Neural cell (in vitro differentiated cells): ENCODE results near the gene MUCL3. TPM values are rescaled to one million over a fixed set of nuclear protein-coding genes. Genes with fewer than 3 reads are reported as not detected.

Experiments
- H2AFZ ChIP-seq: fragments of 200-600, 300-800 bp; sonication (generic), shearing (Covaris generic); 2 replicates; pipeline ENCODE4 v1.6.0; 2014; ENCODE audit warnings: low read depth, mild to moderate bottlenecking, antibody characterized with exemption, low read length, moderate library complexity
- H3F3A ChIP-seq: fragments of 200-600 bp; shearing (Covaris generic); 2 replicates; pipeline ENCODE4 v1.6.1; 2016; ENCODE audit warnings: mild to moderate bottlenecking, moderate library complexity, mixed read lengths, antibody characterized with exemption, low read length; ENCODE audit not compliant: insufficient read depth, poor library complexity, severe bottlenecking
- H3K27ac ChIP-seq: fragments of 200-600, 300-800 bp; sonication (generic), shearing (Covaris generic); 2 replicates; pipeline ENCODE4 v1.5.1; 2014; ENCODE audit warnings: mild to moderate bottlenecking, low read length, moderate library complexity
- H3K27me3 ChIP-seq: fragments of 300-800, 200-600 bp; sonication (generic), shearing (Covaris generic); 2 replicates; pipeline ENCODE4 v1.6.0; 2014; ENCODE audit warnings: mild to moderate bottlenecking, low read depth, low read length, moderate library complexity; ENCODE audit not compliant: insufficient read depth
- H3K36me3 ChIP-seq: fragments of 300-800, 200-600 bp; sonication (generic), shearing (Covaris generic); 2 replicates; pipeline ENCODE4 v1.5.1; 2014; ENCODE audit warnings: mild to moderate bottlenecking, antibody characterized with exemption, low read length, moderate library complexity; ENCODE audit not compliant: insufficient read depth
- H3K4me2 ChIP-seq: fragments of 300-800, 200-600 bp; sonication (generic), shearing (Covaris generic); 2 replicates; pipeline ENCODE4 v1.6.0; 2014; ENCODE audit warnings: mild to moderate bottlenecking, low read length
- H3K4me3 ChIP-seq: fragments of 300-800, 200-600 bp; sonication (generic), shearing (Covaris generic); 2 replicates; pipeline ENCODE4 v1.5.1; 2014; ENCODE audit warnings: mild to moderate bottlenecking, low read length, moderate library complexity
- H3K79me2 ChIP-seq: fragments of 200-600 bp; shearing (Covaris generic); replicated peaks from 2 replicates; pipeline ENCODE4 v1.6.0; 2014; ENCODE audit warnings: mild to moderate bottlenecking, low read length, moderate library complexity; ENCODE audit not compliant: insufficient read depth
- H3K9ac ChIP-seq: fragments of 300-800, 200-600 bp; sonication (generic), shearing (Covaris generic); 2 replicates; pipeline ENCODE4 v1.6.1; 2016; ENCODE audit warnings: mild to moderate bottlenecking, low read length, mixed read lengths
- H3K9me2 ChIP-seq: fragments of 200-600 bp; shearing (Covaris generic); 2 replicates; pipeline ENCODE4 v1.6.1; 2016; ENCODE audit warnings: mild to moderate bottlenecking, low read length, mixed read lengths; ENCODE audit not compliant: insufficient read depth
- H3K9me3 ChIP-seq: fragments of 200-600, 300-800 bp; sonication (generic), shearing (Covaris generic); 2 replicates; pipeline ENCODE4 v1.6.1; 2016; ENCODE audit warnings: mild to moderate bottlenecking, mixed run types, low read length, moderate library complexity, mixed read lengths
- H4K20me1 ChIP-seq: fragments of 200-600 bp; shearing (Covaris generic); 2 replicates; pipeline ENCODE4 v1.6.1; 2016; ENCODE audit warnings: mild to moderate bottlenecking, mixed run types; ENCODE audit not compliant: insufficient read depth
- EP300 ChIP-seq: fragments of 450-650 bp; conservative IDR thresholded peaks from 2 replicates; pipeline ENCODE4 v1.6.1; 2014; ENCODE audit warnings: antibody characterized with exemption, mild to moderate bottlenecking, moderate library complexity; ENCODE audit not compliant: poor library complexity, severe bottlenecking
- EZH2 ChIP-seq: fragments of 200-600, 300-800 bp; shearing (Covaris generic), sonication (generic); IDR thresholded peaks from 2 replicates; pipeline ENCODE4 v1.6.1; 2014; ENCODE audit warnings: antibody characterized with exemption, low read length, borderline replicate concordance, mild to moderate bottlenecking; ENCODE audit not compliant: insufficient read depth, poor library complexity, severe bottlenecking
- MXI1 ChIP-seq: fragments of 450-650 bp; conservative IDR thresholded peaks from 2 replicates; pipeline ENCODE4 v1.6.1; 2014; ENCODE audit warnings: antibody characterized with exemption, mild to moderate bottlenecking; ENCODE audit not compliant: poor library complexity, severe bottlenecking
- POLR2AphosphoS5 ChIP-seq: IDR thresholded peaks from 2 replicates; pipeline ENCODE4 v1.6.1; 2012
- RAD21 ChIP-seq: fragments of 450-650 bp; conservative IDR thresholded peaks from 2 replicates; pipeline ENCODE4 v1.6.1; 2014; ENCODE audit warnings: antibody characterized with exemption, mild to moderate bottlenecking, moderate library complexity
- SMC3 ChIP-seq: fragments of 450-650 bp; conservative IDR thresholded peaks from 2 replicates; pipeline ENCODE4 v1.6.1; 2014; ENCODE audit warnings: antibody characterized with exemption, mild to moderate bottlenecking, moderate library complexity; ENCODE audit not compliant: poor library complexity
- TAF1 ChIP-seq: IDR thresholded peaks from 2 replicates; pipeline ENCODE4 v1.6.1; 2012; ENCODE audit warnings: low read depth
- polyA plus RNA-seq: library from polyadenylated mRNA; depleted of rRNA; stranded (reverse); fragments of >200 nt; gene quantifications from 2 replicates; pipeline ENCODE4 v1.2.3, GENCODE V29; 2014
- TF ChIP-seq, protein P1 (sequence below): fragments of 450-650 bp; IDR thresholded peaks from 2 replicates; pipeline ENCODE4 v1.5.1; 2014; ENCODE audit warnings: antibody characterized with exemption, mild to moderate bottlenecking, moderate library complexity; ENCODE audit not compliant: poor library complexity, severe bottlenecking
- TF ChIP-seq, protein P2 (sequence below): IDR thresholded peaks from 2 replicates; pipeline ENCODE4 v1.6.1; 2012; ENCODE audit warnings: borderline replicate concordance

MUCL3 gene
- polyA plus RNA-seq, 1 donor from 2014 or later = not detected

- Histone ChIP-seq H3K9me3 (no peaks in the 10 kb centered on the region), H2AFZ (no peak overlapping the region), H3K9me2 (no peaks in the 10 kb centered on the region), H3K27ac (no peak overlapping the region), H3K4me2 (no peak overlapping the region), H3K79me2 (no peaks in the 10 kb centered on the region), H3K27me3 (no peaks in the 10 kb centered on the region), H3K4me3 (no peak overlapping the region), H4K20me1 (no peaks in the 10 kb centered on the region), H3F3A (no peaks in the 10 kb centered on the region), H3K36me3 (no peaks in the 10 kb centered on the region), H3K9ac (no peak overlapping the region)
- TF ChIP-seq, protein P1, sequence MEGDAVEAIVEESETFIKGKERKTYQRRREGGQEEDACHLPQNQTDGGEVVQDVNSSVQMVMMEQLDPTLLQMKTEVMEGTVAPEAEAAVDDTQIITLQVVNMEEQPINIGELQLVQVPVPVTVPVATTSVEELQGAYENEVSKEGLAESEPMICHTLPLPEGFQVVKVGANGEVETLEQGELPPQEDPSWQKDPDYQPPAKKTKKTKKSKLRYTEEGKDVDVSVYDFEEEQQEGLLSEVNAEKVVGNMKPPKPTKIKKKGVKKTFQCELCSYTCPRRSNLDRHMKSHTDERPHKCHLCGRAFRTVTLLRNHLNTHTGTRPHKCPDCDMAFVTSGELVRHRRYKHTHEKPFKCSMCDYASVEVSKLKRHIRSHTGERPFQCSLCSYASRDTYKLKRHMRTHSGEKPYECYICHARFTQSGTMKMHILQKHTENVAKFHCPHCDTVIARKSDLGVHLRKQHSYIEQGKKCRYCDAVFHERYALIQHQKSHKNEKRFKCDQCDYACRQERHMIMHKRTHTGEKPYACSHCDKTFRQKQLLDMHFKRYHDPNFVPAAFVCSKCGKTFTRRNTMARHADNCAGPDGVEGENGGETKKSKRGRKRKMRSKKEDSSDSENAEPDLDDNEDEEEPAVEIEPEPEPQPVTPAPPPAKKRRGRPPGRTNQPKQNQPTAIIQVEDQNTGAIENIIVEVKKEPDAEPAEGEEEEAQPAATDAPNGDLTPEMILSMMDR = no peak
- no peak for TF ChIP-seq RAD21
- TF ChIP-seq MXI1 = no peak
- TF ChIP-seq, protein P2, sequence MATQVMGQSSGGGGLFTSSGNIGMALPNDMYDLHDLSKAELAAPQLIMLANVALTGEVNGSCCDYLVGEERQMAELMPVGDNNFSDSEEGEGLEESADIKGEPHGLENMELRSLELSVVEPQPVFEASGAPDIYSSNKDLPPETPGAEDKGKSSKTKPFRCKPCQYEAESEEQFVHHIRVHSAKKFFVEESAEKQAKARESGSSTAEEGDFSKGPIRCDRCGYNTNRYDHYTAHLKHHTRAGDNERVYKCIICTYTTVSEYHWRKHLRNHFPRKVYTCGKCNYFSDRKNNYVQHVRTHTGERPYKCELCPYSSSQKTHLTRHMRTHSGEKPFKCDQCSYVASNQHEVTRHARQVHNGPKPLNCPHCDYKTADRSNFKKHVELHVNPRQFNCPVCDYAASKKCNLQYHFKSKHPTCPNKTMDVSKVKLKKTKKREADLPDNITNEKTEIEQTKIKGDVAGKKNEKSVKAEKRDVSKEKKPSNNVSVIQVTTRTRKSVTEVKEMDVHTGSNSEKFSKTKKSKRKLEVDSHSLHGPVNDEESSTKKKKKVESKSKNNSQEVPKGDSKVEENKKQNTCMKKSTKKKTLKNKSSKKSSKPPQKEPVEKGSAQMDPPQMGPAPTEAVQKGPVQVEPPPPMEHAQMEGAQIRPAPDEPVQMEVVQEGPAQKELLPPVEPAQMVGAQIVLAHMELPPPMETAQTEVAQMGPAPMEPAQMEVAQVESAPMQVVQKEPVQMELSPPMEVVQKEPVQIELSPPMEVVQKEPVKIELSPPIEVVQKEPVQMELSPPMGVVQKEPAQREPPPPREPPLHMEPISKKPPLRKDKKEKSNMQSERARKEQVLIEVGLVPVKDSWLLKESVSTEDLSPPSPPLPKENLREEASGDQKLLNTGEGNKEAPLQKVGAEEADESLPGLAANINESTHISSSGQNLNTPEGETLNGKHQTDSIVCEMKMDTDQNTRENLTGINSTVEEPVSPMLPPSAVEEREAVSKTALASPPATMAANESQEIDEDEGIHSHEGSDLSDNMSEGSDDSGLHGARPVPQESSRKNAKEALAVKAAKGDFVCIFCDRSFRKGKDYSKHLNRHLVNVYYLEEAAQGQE = no peak
- no peak for TF ChIP-seq EP300
- no peak for TF ChIP-seq EZH2
- TF ChIP-seq POLR2AphosphoS5 = no peak
- TF ChIP-seq TAF1 = no peak
- TF ChIP-seq SMC3 = no peak
Observed at GRCh38 chr6:30944051-30944450, 3.3 kb downstream of the MUCL3 start.

DNA sequence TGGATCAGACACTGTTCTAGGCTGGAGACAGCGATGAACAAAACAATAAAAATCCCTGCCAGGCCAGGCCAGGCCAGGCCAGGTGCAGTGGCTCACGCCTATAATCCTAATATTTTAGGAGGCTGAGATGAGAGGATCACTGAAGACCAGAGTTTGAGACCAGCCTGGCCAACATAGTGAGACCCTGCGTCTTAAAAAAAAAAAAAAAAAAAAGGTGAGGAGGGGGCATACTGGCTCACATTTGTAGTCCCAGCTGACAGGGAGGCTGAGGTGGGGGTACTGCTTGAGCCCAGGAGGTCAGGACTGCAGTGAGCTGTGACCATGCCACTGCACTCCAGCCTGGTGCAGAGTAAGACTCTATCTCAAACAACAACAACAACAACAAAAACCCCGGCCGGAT lies 4.5 kb downstream of the MUCL3 start:
- Histone ChIP-seq H3K9me3 (no peaks in the 10 kb centered on the region), H3K4me3 (no peak overlapping the region), H2AFZ (no peak overlapping the region), H3F3A (no peaks in the 10 kb centered on the region), H3K27ac (no peak overlapping the region), H3K4me2 (no peak overlapping the region), H3K36me3 (no peaks in the 10 kb centered on the region), H4K20me1 (no peaks in the 10 kb centered on the region), H3K9ac (no peak overlapping the region), H3K79me2 (no peaks in the 10 kb centered on the region), H3K27me3 (no peaks in the 10 kb centered on the region), H3K9me2 (no peaks in the 10 kb centered on the region)
- TF ChIP-seq EP300 (no peak), TAF1 (no peak), RAD21 (no peak), SMC3 (no peak)

DNA sequence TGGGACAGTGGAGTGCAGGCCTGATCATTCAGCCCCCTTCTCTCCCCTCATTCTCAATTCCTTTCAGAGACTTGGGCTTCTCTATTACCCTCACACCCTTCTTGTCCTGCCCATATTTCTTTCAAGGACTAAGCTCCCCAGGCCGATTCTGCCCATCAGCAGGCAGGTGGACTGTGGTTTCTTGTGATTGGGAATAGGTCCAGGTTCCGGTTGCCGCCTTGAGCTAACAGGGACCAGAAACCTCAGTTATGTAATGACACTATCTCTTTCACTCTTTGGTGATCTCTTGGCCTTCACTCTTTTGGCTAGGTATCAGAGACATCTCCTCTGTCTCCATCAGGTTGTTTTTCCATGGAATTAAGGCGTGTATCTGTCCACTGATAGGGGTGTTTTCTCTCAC lies 6.5 kb downstream of the MUCL3 start:
- Histone ChIP-seq H3K9me2 (no peaks in the 10 kb centered on the region), H3K4me2 (no peak overlapping the region), H3K9ac (no peak overlapping the region), H2AFZ (no peak overlapping the region), H3K36me3 (no peaks in the 10 kb centered on the region), H3F3A (no peaks in the 10 kb centered on the region), H3K79me2 (no peaks in the 10 kb centered on the region), H3K27me3 (no peaks in the 10 kb centered on the region), H3K9me3 (peaks cover 6% of the 10 kb centered on the region), H3K4me3 (no peak overlapping the region), H4K20me1 (no peaks in the 10 kb centered on the region), H3K27ac (no peak overlapping the region)
- TF ChIP-seq, protein P1 = no peak
